Left cardiac atrium (tissue), 4 donors: Measurements from ENCODE around the gene LRRC7. TPM values are rescaled to one million over a fixed set of nuclear protein-coding genes. Genes with fewer than 3 reads are reported as not detected.

Experiments
- ATAC-seq, 2 donors: fragments of 200-7000 bp; cut with Tn5 transposase; one replicate each; pipeline ENCODE4 v1.9.1; 2020; ENCODE audit warnings: mild to moderate bottlenecking in 2 of 2, moderate library complexity in 2 of 2
- DNase-seq: peaks from one replicate; pipeline ENCODE4 v3.0.0-alpha.2; 2020
- intact Hi-C, 2 donors: fragments of 100-400 bp; cut with DNase I; formaldehyde crosslinking; loops; one replicate each; pipeline versions ENCODE4 v1.14.1 to v1.15.1; 2022 to 2023
- long read RNA-seq: library from polyadenylated mRNA; unstranded; transcript quantifications from one replicate; pipeline ENCODE4 v2.0.0, GENCODE V29; 2021
- total RNA-seq, 2 donors: library from RNA; stranded (reverse); fragmentation: NEBNext Ultra II Directional; extraction: Animal tissue kit (Norgen Biotek cat#: 25700); gene quantifications; one replicate each; pipeline ENCODE4 v1.2.1, GENCODE V29; 2021
- donor health status: DM: no; HTN: yes; CAD: no.
- donor health status: DM: no; HTN: yes; CAD: no; lungs with severe emphysema.
- donor health status: DM: yes; HTN: yes; CAD: no.
- donor health status: Dilated cardiomyopathy.

LRRC7 gene
- 1 to 10 TPM; 5.7 to 6.2 TPM for total RNA-seq
- long read RNA-seq, partial matches to known transcripts, result 1 of 7 reads
- long read RNA-seq, other reads (novel, unspliced or antisense), result 3 of 7 reads

DNA sequence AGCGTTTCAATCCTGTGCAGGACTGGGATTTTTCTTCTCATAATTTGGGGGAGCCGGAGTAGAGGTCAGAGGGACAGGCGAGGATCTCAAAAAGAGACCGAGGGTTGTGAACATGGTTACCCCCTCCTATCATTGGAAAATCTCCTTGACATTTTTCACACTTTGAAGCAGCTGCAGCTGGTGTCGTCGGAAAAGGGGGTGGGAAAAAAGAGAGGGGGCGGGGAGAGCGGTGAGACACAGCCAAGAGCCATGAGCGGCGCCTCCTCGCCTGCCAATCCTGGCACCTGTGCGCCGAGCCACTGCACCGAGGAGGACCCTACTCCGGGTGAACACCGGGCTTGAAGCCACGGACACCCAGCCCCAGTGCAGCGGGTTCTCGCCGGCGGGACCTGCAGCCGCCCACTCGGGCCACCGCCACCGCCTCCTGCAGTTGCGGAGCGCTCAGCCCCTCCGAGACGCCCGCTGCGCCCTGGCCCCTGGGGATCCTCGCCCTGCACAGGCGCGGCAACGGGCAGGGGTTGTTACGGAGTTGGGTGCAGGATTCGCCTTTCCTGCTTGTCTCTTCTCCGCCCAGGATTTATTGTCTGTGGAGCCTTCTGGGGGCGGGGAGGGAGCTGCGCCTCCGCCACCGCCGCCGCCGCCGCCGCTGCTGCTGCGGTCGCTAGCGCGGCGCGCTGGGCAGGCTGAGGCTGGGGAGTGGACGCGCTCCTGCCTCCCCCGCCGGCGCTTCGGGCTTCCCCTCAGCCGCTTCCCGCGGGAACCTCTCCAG, at the start of gene LRRC7:
TSS of gene LRRC7 (plus strand) at position 271 of the 769 bp plus-strand sequence. CDS start 718 bp downstream, outside the sequence.
- intact Hi-C loops, result loop anchor here in 1 of 2 donors (10.0 kb wide), 1 partner anchor 147 kb away; no protein-coding TSS in a partner anchor
- peak; percentile 31 for DNase-seq
- peak; percentile 67 to 71 for ATAC-seq

DNA sequence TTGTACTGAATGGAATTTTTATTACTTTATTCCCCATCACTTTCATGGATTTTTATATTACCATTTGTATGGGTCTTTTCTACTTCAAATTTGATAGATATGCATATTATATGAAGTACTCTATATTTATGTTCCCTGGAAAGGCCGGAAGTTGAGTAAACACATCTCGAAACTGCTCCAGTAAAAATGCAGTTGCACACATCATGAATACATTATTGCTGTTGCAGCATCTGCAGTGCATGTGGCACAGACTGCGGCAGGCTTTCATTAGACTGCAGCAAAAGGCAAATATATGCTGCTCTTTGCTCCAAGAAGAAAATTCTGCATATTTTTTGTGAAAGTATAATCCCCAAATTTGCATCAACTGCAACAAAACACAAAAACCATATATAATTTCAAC, 48.7 kb upstream of the LRRC7 start:
- DNase-seq (no peak), ATAC-seq (no peak)
- intact Hi-C loops, result no loop called here

DNA sequence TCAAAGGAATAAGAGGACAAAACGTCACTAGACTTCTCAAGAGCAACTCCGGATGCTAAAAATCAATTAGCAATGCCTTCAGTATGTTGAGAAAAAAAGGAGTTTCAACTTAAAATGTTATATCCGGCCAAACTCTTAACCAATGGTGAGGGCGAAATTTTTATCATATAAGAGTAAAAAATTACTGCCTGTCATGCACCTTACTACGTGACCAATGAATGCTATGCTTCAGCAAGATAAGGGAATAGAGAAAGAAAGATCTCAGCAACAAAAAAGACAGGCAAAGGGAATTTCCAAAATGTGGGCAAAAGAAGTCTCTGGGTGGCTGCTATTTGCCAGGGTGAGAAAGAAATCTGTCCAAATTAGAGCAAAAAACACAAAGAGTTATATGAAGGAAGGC, 47.4 kb upstream of the LRRC7 start:
- intact Hi-C loops, result no loop called here
- ATAC-seq (no peak), DNase-seq (no peak)

DNA sequence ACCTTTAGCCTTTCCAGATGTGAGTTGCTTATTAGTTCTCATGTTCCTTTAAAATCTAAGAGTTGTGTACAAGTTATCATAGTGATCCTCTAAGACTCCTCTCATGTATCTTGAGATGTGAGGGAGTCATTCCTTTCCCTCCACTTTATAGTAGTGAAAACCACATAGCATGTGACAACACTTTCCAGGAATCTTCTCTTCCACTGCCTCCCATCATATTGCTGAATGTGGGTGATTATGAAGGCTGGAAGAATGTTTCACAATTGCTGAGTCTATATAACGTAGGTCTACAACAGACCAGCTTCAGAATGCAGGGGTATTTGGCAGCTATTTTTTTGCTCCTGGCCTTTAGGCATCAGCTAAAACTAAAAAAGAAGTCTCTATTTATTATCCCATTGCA, 44.7 kb upstream of the LRRC7 start:
- no peak for ATAC-seq
- intact Hi-C loops, result no loop called here
- no peak for DNase-seq

DNA sequence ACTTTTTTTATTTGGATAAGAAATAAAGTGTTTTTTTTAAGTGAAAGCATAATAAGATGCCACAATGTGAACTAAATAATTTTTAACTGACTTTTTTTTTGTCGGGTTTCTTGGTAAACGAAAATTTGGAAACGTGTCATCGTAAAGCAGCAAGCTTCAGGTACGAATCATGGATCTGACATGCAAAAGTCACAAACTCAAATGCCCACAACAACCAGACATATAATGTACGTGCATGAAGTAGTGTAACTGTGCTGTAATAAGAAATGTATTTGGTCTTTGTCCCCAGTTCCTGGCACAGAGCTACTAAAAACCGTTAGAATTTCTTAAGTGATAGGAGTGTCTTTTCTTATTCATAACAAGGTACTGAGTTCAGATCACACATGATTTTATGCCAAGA, 44.3 kb upstream of the LRRC7 start:
- intact Hi-C loops, result no loop called here
- DNase-seq (no peak), ATAC-seq (no peak)

DNA sequence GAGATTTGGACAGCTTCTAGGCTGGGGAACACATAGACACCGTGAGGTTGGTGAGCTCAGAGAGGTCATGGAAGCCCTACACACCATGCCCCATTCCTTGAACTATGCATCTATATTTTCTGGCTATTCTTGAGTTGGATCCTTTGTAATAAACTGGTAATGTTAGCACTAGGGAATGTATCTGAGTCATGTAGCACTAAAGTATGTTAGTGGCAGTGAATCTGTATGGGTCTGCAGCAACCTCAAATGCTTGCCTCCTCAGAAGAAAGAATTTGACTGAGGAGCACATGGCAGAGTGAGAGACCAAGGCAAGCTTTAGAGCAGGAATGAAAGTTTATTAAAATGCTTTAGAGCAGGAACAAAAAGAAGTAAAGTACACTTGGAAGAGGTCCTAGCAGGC, 43.7 kb upstream of the LRRC7 start:
- no peak for DNase-seq
- intact Hi-C loops, result no loop called here
- no peak for ATAC-seq

DNA sequence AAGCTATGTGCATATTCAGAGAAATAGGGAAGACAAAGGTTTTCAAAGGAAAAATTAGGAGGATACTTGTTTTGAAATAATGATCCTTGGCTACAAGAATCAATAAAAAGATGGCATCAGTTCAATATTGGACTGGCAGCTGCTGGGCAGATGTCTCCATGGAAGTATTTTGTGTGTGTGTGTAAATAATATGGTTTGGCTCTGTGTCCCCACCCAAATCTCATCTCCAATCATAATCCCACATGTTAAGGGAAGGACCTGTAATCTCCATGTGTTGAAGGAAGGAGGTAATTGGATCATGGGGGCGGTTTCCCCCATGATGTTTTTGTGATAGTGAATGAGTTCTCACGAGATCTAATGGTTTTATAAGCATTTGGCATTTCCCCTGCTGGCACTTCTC, 40.4 kb upstream of the LRRC7 start:
- intact Hi-C loops, result no loop called here
- DNase-seq, result no peak
- no peak for ATAC-seq

DNA sequence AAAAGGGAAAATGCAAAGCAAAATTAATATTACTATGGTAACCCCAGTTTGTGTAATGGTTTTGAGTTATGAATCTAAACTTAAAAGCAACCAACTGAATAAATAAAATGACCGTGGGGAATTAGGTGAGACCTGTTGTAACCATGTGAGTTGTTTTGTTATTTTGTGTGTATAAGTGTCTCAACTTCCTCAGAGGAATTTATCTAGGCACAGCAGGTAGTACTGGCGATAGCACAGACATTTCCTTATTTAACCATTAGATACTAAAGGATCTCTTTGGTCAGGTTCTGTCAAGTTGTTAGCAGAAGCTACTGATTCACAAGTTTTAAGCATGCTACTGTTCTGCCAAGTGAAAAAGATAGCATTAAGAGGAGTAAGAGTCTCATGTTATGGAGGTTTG, 39.3 kb upstream of the LRRC7 start:
- DNase-seq (no peak), ATAC-seq (no peak)
- intact Hi-C loops, result no loop called here

DNA sequence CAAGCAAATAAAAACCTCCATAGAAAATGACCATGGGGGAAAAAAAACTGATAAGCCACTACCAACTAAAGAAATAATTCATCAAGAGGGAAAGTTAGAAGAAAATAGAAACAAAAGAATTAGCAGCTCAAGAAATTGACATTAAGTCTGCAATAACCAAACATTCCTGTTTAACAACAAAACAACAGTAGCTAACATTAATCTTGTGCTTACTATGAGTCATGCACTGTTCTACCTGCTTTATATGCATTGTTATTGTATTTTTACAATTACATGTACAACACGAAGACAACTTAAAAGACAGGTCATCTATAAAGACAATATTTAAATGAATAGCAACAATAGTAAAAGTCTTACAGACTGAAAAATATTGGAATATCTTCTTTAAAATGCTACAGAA, 34.4 kb upstream of the LRRC7 start:
- intact Hi-C loops, result no loop called here
- no peak for DNase-seq
- no peak for ATAC-seq

DNA sequence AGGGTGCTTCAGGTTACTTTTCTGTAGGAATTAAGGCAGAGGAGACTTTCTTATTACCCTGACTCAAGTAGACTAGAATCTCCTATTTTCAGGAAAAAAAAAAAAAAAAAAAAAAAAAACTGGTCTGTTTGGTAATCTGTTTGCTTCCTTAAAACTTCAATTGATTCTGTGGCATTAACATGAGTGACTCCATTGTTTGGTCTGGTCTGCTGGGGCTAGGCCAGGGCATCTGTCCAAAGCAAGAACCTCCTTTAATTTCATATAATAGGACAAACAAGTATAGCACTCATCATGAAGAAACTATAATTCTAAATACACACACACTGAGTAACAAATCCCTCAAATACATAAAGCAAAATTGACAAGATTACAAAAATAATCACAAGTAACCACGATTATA, 32.9 kb upstream of the LRRC7 start:
- intact Hi-C loops, result no loop called here
- no peak for ATAC-seq
- DNase-seq, result no peak

DNA sequence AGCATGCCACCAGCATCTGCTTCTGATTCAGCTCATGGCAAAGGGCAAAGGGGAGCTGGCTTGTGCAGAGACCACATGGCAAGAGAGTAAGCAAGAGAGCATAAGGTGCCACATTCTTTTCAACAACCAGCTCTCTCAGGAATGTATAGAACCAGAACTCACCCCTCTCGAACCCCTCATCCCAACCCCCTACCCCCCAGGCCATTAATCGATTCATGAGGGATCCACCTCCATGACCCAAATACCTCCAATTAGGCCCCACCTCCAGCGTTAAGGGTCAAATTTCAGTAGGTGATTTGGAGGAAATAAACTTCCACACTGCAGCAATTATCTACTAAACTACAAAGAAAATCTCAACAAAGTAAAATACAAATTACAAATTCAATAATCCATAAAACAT, 32.2 kb upstream of the LRRC7 start:
- DNase-seq, result no peak
- ATAC-seq, result no peak
- intact Hi-C loops, result no loop called here

DNA sequence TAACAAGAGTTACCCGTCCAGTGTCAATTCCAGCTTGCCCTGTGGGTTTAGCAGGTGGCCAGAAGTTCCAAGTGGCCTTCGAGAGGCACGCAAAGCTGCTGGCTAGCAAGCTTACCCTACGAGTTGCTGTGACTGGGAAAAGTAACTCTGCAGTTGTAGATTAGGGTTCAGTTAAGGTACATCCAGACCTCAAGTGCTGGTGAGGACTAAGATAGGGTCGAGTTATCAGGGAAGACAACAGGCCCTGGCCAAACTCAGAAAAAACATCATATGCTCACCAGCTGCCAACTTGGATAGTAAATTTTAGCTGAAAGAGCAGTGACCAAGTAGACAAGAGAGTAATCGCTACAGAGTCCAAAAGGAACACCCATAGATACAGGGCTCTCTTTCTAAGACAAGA, 27.7 kb upstream of the LRRC7 start:
- DNase-seq (no peak), ATAC-seq (no peak)
- intact Hi-C loops, result no loop called here

DNA sequence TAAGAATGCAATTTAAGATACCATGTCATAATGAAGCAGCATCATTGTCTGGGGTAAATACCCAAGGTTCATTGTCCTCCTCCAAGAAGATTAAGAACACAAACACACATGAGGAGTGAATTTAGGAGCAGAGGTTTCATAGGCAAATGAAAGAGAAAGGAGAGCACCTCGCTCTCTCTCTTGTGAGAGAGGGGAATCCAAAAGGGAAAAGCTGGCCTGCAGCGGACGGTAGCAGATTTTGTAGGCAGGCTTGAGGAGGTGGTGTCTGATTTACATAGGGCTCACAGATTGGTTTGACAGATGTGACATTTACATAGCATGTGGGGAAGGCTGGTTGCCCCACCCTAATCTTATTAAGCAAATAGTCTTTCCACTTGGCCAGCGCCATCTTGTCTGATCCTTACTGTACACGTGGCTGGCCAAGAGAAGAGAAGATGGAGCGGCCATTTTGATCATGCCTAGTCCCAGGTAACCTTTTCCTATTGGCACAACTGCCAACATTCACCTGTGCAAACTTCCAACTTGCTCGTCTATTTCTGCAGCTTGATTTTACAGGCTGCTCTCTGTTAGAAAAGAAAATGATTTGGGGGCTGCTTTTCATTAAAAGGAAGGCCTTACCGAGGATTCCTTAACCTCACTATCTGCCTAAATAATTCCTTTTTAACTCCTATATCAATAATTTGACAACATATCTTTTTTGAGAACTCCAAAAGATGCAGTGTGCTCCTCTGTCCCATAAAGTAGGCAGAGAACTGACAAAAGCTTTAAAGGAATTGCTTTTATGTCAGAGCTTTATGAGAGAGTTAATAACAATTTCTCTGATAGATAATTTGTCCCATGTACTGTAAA, 16.0 kb upstream of the LRRC7 start:
- intact Hi-C loops, result no loop called here
- ATAC-seq (no peak), DNase-seq (no peak)

DNA sequence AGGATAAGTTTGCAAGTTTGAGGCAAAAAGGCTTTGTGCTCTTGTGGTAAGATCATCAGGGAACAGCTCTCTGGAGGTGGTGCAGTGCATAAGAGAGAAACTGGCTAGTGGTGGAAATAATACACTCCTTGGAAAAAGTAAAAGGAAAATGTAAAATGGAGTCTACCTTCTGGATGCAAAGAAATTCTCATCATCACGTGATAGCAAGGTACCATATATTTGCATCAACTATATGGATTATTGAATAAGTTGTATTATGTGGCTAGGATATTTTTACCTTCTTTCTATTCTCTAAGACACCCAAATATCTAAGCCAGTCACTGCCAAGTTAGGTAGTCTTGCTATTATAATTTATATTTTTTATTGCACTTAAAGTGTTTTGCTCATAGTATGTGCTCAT, 14.0 kb upstream of the LRRC7 start:
- DNase-seq, result no peak
- intact Hi-C loops, result no loop called here
- no peak for ATAC-seq

DNA sequence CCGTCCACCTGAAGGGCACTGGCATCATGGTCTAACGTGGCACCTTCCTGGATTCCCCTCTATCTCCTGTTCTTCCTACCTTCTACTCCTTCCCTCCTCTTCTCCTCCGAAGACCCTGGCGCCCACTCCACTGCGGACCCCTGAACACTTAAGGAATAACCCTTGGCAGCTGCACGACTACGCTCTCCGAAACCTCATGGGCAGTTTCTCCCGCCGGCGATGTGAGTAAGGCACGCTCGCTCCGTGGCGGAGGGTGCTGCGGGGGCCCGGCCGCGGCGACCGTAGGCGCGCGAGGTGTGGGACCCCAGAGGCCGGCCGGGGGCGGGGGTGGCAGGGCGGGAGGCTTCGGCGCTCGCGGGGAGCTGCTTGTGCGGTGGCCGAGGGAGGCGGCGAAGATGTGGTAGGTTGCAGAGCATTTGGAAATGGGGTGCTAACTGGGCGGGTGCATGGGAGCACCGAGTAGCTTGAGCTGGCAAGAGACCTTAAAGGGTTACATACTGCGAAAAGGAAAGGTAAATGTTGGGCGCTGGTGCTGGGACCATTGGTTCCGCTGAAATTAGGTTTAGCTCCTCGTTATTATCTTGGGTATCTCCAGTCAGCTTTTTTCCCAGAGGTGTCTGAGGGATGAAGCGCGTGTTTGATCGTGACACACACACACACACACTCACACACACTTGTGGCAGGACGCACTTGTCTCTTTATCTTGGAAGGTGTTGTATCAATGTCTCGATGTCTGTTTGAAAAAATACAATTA, 876 bp downstream of the LRRC7 start:
- intact Hi-C loops, result loop anchor here in 1 of 2 donors (10.0 kb wide), 1 partner anchor 146 kb away; no protein-coding TSS in a partner anchor
- DNase-seq (no peak), ATAC-seq (peak; percentile 10 to 45)

DNA sequence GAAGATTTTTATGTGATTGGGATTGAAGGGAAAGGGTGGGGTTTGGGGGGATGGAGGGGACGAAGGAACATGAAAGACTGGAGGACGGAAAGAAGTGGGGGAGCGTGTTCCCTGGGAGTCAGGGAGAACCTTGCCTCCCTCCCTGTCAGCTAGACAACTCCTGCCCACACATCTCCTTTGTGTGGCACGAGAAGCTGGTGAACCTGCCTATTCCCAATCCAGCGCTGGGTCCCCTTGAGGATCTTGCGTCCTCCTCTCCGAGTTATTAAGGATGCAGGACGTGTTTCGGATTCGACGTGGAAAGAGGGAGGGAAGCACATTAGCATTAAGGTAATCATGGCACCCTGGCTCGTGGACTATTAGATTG, 1.4 kb downstream of the LRRC7 start:
- ATAC-seq (no peak), DNase-seq (no peak)
- intact Hi-C loops, result loop anchor here in 1 of 2 donors (10.0 kb wide), 1 partner anchor 146 kb away; no protein-coding TSS in a partner anchor

DNA sequence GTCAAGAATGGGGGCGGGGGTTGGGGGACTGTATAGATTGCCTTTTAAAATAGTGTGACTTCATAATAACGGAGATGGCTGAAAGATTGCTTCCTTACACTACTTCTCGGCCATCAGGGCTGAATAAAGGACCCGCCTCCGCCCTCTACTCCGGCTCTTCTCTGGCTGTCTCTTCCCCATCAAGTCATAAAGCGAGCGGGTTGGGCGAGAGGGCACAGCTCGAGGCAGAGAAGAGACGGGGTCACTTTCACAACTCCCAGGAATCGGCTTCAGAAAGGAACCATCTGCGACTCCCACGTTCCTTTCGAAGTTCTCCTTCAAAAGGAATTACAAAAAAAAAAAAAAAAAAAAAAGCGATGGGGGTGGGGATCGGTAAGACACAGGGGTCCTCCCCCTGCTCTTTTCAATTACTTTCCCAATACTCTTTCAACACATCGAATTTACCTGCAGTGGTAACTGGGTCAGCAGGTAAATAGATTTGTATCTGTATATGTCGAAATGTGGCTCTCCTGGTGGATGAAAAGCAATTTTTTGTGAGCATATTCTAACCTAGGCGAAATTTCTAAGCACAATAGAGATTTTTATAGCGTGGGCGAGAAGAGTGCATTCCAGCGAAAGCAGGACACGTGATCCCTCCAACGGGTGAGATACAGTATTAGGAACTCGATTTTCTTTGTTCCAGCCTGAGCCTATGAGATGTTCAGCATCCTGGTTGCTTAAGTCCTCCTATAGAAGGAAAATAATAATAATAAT, 2.0 kb downstream of the LRRC7 start:
- ATAC-seq, result peak in 1 of 2 donors; percentile 19
- intact Hi-C loops, result loop anchor here in 1 of 2 donors (10.0 kb wide), 1 partner anchor 145 kb away; no protein-coding TSS in a partner anchor
- no peak for DNase-seq

DNA sequence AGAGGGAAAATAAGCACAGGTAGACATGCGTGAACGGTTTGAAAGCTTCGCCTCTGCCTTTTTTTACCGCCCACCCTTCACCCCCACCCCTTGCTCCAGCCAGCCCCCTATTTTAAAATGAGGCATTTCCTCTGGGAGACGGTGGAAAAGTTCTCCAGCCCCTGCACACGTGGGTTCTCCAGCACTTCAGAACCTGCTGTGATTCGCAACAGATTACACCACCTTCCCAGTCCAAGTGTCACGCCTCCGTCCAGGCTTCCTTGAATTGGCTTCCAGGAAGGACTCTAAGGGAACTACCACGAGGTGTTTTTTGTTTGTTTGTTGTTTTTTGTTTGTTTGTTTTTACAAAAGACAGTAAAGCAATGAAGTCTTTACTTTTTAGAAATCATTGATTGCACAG, 2.6 kb downstream of the LRRC7 start:
- intact Hi-C loops, result no loop called here
- no peak for DNase-seq
- no peak for ATAC-seq

DNA sequence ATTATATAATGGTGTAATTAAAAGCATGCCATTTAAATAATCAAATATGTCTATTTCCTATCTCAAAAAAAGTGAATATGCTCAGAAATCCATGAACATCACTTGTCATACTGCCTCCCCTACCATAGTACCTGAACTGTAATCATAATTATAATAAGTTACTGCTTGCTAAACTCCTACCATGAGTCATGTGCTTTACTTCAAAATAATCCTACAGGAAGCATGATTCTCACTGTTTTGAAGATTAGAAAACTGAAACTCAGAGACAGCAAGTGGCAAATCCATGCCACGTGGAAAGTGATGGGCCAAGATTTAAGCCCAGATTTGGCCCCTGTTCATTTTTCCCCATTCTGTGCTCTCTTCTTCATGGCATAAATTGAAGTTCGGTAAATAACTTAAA, 5.2 kb downstream of the LRRC7 start:
- DNase-seq (no peak), ATAC-seq (no peak)
- intact Hi-C loops, result no loop called here
